ENCODE results near the gene PDS5B. TPM values are rescaled to one million over a fixed set of nuclear protein-coding genes. Genes with fewer than 3 reads are reported as not detected.

The PDS5B gene
- total and polyA plus RNA-seq, 2 of the 8 experiments (the other 6 are each of a cell fraction or from before 2014, with no cell fraction given), result 5.5 to 54.6 TPM

GRCh38 chr13:32594157-32594738 is 8.0 kb downstream of the PDS5B start (continued):
- TF ChIP-seq BCL11A (IDR thresholded peaks at IDR 0.05; ENCODE audit: low read depth in 2 of 2, low read length in 2 of 2) (no peak), TBP (IDR thresholded peaks at IDR 0.05; ENCODE audit: low read depth, low read length) (no peak)

Measured in H1 (cell line).